ENCODE measurements around the gene CREB3L2.

CREB3L2 gene

GRCh38 chr7:137949416-137950262, 52.2 kb downstream of the CREB3L2 start:
- DNase-seq, result no peak

- DNase-seq, result no peak
Observed at GRCh38 chr7:137948845-137949330, 53.0 kb downstream of the CREB3L2 start.

DNA sequence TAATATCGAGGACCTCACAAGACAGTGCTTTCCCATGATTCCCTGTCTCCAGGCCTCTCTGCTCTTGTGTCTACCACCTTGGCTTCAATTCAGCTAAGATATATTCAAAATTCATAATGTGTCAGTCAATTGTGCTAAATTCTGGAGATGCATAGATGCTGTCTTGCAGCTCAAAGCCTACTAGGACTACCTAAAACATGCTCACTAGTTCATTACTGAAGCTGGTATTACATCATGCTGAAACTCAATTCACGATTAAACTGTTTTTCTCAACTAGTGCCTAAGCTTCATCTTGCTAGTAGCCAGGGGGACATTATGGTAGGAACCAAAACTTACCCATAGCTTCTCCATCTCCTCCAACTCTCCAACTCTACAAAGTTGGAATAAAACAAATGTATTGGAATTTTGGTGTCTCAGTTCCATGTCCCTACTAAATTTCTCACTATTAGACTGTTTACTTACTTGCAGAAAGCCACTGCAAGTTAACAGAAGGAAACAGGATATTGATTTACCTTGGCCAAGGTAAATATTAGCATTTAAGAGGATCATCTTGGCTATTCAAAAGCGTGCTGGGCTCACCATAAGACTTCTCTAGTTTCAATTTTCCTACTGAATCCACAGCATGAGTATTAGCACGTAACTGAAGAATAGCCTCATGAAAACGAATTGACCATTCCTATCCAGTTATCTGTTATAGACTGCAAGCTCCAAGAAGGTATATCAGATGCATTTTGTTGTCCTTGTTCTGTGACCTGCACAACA, 53.6 kb downstream of the CREB3L2 start:
- no peak for DNase-seq

DNA sequence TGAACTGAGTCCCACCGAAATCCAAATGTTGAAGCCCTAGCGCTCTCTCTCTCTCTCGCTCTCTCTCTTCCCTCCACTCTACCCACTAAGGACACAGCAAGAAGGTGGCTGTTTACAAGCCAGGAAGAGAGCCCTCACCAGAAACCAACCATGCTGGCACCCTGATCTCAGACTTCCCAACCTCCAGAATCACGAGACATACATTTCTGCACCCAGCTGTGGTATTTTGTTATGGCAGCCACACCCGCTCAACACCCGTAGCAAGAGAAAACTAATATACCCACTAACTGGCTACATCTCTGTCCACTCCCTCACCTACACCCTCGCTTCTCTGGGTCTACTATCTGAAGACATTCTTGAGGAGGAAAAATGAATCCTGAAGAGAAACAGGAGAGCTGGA, 54.8 kb downstream of the CREB3L2 start:
- DNase-seq, result no peak

- DNase-seq, result no peak
Observed at GRCh38 chr7:137946011-137946410, 55.9 kb downstream of the CREB3L2 start.

DNA sequence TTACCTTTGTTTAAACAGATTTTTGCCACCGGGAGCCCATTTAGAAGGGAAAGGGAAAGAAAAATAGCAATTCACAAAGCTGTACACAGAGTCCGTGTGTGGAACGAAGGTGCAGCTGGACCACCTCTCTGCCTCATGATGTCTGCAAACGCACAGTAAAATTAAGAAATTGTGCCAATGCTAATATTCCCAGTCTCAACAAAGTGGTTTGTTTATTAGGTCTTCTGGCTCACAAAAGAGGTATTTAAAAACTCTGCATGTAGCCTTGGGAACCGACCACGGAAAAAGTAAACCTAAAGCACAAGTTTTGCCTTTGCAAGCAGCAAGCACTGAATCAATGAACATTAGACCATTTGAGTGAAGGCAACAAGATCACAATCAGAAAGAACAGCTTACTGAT, 57.7 kb downstream of the CREB3L2 start:
- no peak for DNase-seq

DNA sequence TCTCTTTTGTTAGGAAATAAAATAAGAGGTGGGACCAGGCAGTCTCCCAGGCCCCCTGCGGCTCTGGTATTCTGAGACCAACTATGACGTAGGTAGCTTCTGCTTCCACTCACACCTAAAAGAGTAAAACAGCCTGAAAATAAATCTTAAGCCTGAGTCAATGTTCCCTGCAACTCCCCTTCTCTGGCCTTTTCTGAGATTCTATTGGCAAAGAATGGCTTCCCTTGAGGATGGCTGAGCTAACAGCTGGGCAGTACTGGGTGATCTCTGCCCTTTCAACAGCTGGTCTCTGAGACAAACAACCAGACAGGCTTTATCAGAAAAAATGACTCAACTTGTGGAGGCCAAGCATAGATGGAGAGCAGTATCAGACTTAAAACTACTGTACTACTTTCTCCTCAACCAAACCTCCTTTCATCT, 58.7 kb downstream of the CREB3L2 start:
- DNase-seq, result no peak

- no peak for DNase-seq
Observed at GRCh38 chr7:137942484-137943115, 59.3 kb downstream of the CREB3L2 start.

DNA sequence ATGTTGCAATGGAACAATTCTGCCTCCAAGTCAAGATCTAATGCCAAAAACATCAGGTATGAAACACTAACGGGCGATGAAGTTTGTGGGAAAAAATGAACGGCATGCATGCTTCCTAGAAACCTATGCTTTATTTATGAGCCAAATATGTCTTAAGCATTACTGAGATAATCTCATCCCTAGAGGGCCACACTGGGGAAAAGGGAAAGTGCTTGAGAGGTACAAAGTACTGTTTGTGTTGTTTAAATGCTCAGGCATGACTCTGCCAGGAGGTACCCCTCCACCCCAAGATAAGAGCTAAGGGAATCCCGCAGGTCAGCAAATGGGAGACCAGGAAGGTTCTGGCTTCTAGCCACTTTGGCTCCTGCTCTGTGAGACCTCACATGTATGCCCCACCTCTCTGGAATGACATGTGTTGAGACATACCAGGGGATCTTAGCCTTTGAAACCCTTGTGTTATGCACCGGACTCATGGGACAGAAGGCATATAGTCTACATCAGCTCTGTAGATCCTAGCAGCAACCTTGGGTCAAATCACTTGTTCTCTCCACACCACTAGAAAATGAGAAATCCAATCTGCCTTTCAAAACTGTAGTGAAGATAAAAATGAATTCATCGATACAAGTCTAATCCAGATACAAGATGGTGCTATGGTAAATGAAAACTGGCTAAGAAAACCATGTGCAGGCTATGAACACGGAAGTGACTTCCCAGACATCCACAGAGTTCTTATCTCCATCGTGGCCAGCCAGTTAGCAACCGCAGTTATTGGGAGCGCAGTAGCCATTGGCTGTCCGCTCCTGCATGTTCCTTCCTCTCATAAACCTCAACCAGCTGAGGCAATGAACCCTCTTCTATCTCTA, 61.0 kb downstream of the CREB3L2 start:
- DNase-seq, result no peak

DNA sequence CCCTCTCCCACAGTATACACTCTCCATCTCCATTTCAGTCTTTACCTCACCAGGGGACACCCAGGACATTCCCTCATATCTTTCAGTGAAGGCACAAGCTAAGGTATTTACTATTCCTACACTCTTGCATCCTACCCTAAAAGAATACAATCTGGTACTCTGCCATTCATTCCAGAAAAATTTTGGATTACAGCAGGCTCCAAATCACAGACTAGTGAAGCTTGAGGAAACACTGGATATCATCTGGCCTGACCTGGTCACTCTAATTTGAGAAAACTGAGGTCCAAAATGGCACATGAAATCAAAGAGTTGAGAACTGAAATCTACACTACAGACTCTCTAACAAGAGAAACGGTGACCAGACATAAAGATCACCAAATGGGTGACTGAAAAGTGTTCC, 61.7 kb downstream of the CREB3L2 start:
- no peak for DNase-seq

DNA sequence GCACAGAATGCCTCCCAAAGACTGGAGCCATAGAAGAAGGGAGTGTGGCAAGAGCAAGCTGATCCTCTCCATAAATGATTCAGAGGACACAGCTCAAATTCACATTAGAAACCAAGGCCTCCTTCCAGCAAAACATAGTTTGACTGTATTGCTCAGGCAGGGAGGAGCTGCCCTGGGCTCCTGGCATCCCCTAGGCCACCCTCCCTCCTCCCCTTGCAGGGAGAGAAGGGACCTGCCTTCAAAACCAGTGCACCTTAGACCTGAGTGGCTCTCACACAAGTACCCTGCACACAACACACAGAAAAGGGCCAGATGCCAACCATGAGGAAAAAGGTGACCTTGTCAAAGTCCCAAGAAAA, 64.7 kb downstream of the CREB3L2 start:
- no peak for DNase-seq

- DNase-seq, result no peak
Observed at GRCh38 chr7:137936509-137937201, 65.2 kb downstream of the CREB3L2 start.

- no peak for DNase-seq
Observed at GRCh38 chr7:137935884-137936508, 65.9 kb downstream of the CREB3L2 start.

GRCh38 chr7:137934941-137935883, 66.7 kb downstream of the CREB3L2 start:
- DNase-seq, result no peak

GRCh38 chr7:137934176-137934826, 67.6 kb downstream of the CREB3L2 start:
- no peak for DNase-seq

DNA sequence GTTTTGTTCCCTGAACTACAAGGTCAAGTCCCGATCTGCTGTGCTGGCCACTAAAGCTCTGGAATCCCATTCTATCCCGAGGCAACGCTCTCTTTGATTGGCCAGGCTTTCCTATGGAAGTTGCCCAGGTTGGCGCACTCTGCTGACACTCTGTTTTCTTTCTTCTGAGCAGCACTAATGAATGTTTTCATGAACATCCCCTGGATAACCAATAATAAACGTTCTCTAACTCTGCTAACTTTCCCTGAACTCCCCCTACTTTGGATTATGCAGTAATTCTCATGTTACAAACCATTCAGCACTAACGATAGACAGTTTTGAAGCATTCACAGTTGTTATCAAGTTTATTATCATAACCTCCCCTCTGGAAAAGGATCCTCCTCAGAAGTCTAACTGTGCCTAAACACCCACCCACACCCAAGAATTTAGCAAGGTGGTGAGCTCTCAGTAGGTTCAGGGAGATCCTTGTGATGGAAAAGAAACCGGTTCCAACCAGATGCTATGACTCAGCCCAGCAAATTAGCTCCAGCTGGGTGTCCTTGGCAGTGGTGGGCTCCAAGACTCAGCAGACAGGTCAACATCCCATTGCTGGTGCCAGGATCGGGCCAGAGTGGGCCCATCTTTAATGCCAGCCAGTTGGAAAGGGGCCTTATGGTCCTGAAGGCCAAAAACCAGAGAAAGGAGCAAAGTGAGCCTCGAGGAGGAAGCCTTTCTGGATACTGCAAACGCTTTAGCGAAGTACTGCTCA, 68.4 kb downstream of the CREB3L2 start:
- no peak for DNase-seq

DNA sequence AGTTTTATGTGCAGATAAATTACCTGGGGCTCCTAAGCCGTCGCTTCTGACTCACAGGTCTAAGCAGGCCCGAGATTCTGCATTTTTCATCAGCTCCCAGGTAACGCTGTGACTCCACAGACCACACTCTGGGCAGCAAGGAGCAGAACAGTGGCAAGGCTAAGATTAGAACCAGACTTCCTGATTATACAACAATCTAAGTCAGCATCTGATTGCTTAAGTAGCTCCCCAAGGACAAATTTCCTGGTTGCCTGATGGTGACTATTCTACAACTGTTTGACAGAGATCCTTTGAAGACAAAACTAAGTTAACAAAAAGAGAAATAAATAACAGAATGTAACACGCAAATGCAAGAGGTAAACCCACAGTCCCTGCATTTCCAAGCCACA, 69.0 kb downstream of the CREB3L2 start:
- DNase-seq, result no peak

- no peak for DNase-seq
Observed at GRCh38 chr7:137931823-137932222, 70.1 kb downstream of the CREB3L2 start.

DNA sequence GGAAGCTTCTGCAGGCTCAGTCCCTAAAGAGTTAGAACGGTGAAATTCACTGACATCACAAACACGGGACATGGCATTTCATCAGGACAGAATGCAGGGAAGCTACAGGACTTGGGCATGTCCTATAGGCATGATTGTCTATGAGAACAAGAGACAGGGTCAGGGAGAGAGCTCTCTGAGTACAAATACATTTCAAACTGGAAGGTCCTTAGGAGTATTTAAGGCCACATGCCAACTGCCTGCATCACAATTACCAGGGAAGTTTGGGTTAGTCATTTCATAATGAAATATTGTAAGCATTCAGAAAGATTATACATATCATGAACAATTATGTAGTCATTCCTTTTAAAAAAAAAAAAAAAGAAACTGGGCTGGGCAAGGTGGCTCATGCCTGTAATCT, 71.3 kb downstream of the CREB3L2 start:
- DNase-seq, result no peak

Data from NCI-H526 treated with DMSO at 0.1 percent for 48 hours (cell line).